HepG2 (cell line): Measurements from ENCODE around the gene TFAP2E. TPM values are rescaled to one million over a fixed set of nuclear protein-coding genes. Genes with fewer than 3 reads are reported as not detected.

ENCODE experiments used
- ATAC-seq: fragments of 200-7000 bp; cut with Tn5 transposase; 3 replicates; pipeline ENCODE4 v1.9.1; 2020; ENCODE audit warnings: mild to moderate bottlenecking, moderate library complexity
- BruUV-seq: library from RNA; stranded (reverse); fragments of 400-500 nt; replicated peaks from 2 replicates; lab custom pipeline; 2021; lab: Mats Ljungman, UMichigan
- CTCF ChIA-PET: fragments of 300-600 bp; formaldehyde crosslinking; extraction: SDS; loops from one replicate; lab custom pipeline; 2021; ENCODE audit warnings: low total read pairs, inconsistent platforms, low intra/inter-chr PET ratio; lab: Yijun Ruan, JAX
- POLR2A ChIA-PET: fragments of 350-600 bp; sonication (Branson Sonifier 250); formaldehyde crosslinking; loops from one replicate; lab custom pipeline; 2020; ENCODE audit warnings: antibody characterized with exemption, inconsistent platforms; lab: Yijun Ruan, JAX
- DNase-seq: peaks from one replicate; pipeline ENCODE4 v3.0.0-alpha.2; 2015; ENCODE audit warnings: low spot score
- FAIRE-seq: peaks from 3 replicates; lab custom pipeline; 2011; peaks lifted over from hg19 to GRCh38; lab: Jason Lieb, UNC
- H2AFZ ChIP-seq: one replicate; pipeline ENCODE4 v1.6.1; 2011; ENCODE audit warnings: low read length, inconsistent platforms
- H3K27ac ChIP-seq: fragments of 300-600 bp; 3 replicates; pipeline ENCODE4 v1.8.0; 2011; ENCODE audit warnings: mixed run types, mild to moderate bottlenecking, mixed read lengths, low read length, inconsistent platforms; ENCODE audit not compliant: insufficient read depth; ENCODE audit errors: extremely low read length
- H3K27me3 ChIP-seq, 2 experiments: fragments of 200-600 bp in 1 of 2; 2 replicates in 1 of 2; 3 replicates in 1 of 2; pipeline versions ENCODE4 v1.6.0 to v1.8.0; 2011; ENCODE audit warnings: low read length in 2 of 2, mild to moderate bottlenecking in 2 of 2, moderate library complexity in 2 of 2, inconsistent platforms in 1 of 2; ENCODE audit not compliant: insufficient read depth in 2 of 2, control insufficient read depth in 1 of 2
- H3K36me3 ChIP-seq, 2 experiments: fragments of 200-600 bp in 1 of 2; replicated peaks in 1 of 2; 2 replicates in 1 of 2; 3 replicates in 1 of 2; pipeline versions ENCODE4 v1.5.1 to v1.8.0; 2011; ENCODE audit warnings: low read length in 2 of 2, inconsistent platforms in 1 of 2; ENCODE audit not compliant: insufficient read depth in 2 of 2, control insufficient read depth in 1 of 2
- H3K4me1 ChIP-seq: 2 replicates; pipeline ENCODE4 v1.5.1; 2012; ENCODE audit warnings: low read length, inconsistent platforms; ENCODE audit not compliant: insufficient read depth
- H3K4me2 ChIP-seq: 2 replicates; pipeline ENCODE4 v1.6.0; 2011; ENCODE audit warnings: low read depth, low read length, inconsistent platforms
- H3K4me3 ChIP-seq, 3 experiments: fragments of 200-600 bp in 1 of 3; sonication (generic), shearing (Covaris generic) in 1 of 3; replicated peaks in 1 of 3; 2 replicates each; pipeline ENCODE4 v1.5.1; 2011 to 2016; ENCODE audit warnings: low read length in 3 of 3, inconsistent platforms in 2 of 3, low read depth in 2 of 3, mild to moderate bottlenecking in 2 of 3, control low read depth in 1 of 3, mixed read lengths in 1 of 3; ENCODE audit not compliant: insufficient read depth in 1 of 3
- H3K79me2 ChIP-seq: one replicate; pipeline ENCODE4 v1.6.1; 2011; ENCODE audit warnings: low read length, inconsistent platforms; ENCODE audit not compliant: insufficient read depth
- H3K9ac ChIP-seq: 2 replicates; pipeline ENCODE4 v1.6.0; 2011; ENCODE audit warnings: mild to moderate bottlenecking, low read depth, low read length, inconsistent platforms; ENCODE audit not compliant: insufficient read depth
- H3K9me3 ChIP-seq: 2 replicates; pipeline ENCODE4 v1.5.1; 2012; ENCODE audit warnings: mild to moderate bottlenecking, low read length
- H4K20me1 ChIP-seq: 2 replicates; pipeline ENCODE4 v1.6.0; 2011; ENCODE audit warnings: inconsistent platforms, mild to moderate bottlenecking, low read length, moderate library complexity; ENCODE audit not compliant: insufficient read depth
- DR1 ChIP-seq: sonication (generic); formaldehyde crosslinking; IDR thresholded peaks from 2 replicates; pipeline ENCODE4 v1.8.0; 2021; ENCODE audit warnings: mild to moderate bottlenecking, missing genetic modification reagents, inconsistent platforms
- HDAC6 ChIP-seq: fragments of 200-600 bp; sonication (generic); IDR thresholded peaks from 2 replicates; pipeline ENCODE4 v1.7.0; 2017; ENCODE audit warnings: mild to moderate bottlenecking, antibody characterized with exemption, low read length, low read depth
- NFKB2 ChIP-seq: sonication (generic); formaldehyde crosslinking; IDR thresholded peaks from 2 replicates; pipeline ENCODE4 v1.4.0; 2020; ENCODE audit warnings: missing genetic modification reagents, borderline replicate concordance
- ZFY ChIP-seq: sonication (generic); formaldehyde crosslinking; IDR thresholded peaks from 2 replicates; pipeline ENCODE4 v1.4.0; 2020; ENCODE audit warnings: missing genetic modification reagents
- ZNF619 ChIP-seq: sonication (generic); formaldehyde crosslinking; IDR thresholded peaks from 2 replicates; pipeline ENCODE4 v1.4.0; 2020; ENCODE audit warnings: mild to moderate bottlenecking, missing genetic modification reagents
- ZNF772 ChIP-seq: sonication (generic); formaldehyde crosslinking; IDR thresholded peaks from 2 replicates; pipeline ENCODE4 v1.5.0; 2020; ENCODE audit warnings: mild to moderate bottlenecking, missing genetic modification reagents
- WGBS: methylation state at CpG from one replicate; pipeline ENCODE4 v1.1.6; 2017; ENCODE audit warnings: low lambda C conversion rate; 5-methylcytosine and 5-hydroxymethylcytosine counted together
- in situ Hi-C: cut with HindIII; loops from 2 replicates; pipeline ENCODE4 v1.10.0; 2017; ENCODE audit warnings: low pct_unique_long_range_greater_than_20kb; ENCODE audit not compliant: extremely low pct_ligation_motif_present
- intact Hi-C: fragments of 100-400 bp; cut with micrococcal nuclease; formaldehyde crosslinking; loops from one replicate; pipeline ENCODE4 v1.10.0; 2022; ENCODE audit not compliant: unreplicated experiment
- polyA plus RNA-seq, 8 experiments: library from polyadenylated mRNA; depleted of rRNA in 3 of 8; stranded (reverse) in 7 of 8; unstranded in 1 of 8; fragments of >200 nt; fragmentation: Illumina TruSeq in 4 of 8; extraction: Trizol in 4 of 8; gene quantifications; 2 replicates each; pipeline versions ENCODE4 v1.2.1 to v1.2.3, GENCODE V29; 2011 to 2016; ENCODE audit warnings: low read depth in 4 of 8, missing spikeins in 1 of 8, mixed read lengths in 1 of 8; ENCODE audit not compliant: insufficient read depth in 1 of 8
- total RNA-seq, 5 experiments: library from RNA; depleted of rRNA; stranded (reverse); fragments of >200 nt; fragmentation: Illumina TruSeq; extraction: Trizol; gene quantifications; 2 replicates each; pipeline ENCODE4 v1.2.3, GENCODE V29; 2016; ENCODE audit warnings: low read depth in 1 of 5
- TF ChIP-seq, protein P1 (sequence below): sonication (generic); formaldehyde crosslinking; IDR thresholded peaks from 2 replicates; pipeline ENCODE4 v1.8.0; 2022; ENCODE audit warnings: mild to moderate bottlenecking, missing genetic modification reagents, borderline replicate concordance
- TF ChIP-seq, protein P2 (sequence below): IDR thresholded peaks from 2 replicates; pipeline ENCODE4 v1.6.1; 2016; ENCODE audit warnings: low read depth, borderline replicate concordance

The TFAP2E gene
- total and polyA plus RNA-seq, 2 of the 13 experiments (the other 11 are each of a cell fraction or from before 2014, with no cell fraction given), result 0.31 to 0.41 TPM

DNA sequence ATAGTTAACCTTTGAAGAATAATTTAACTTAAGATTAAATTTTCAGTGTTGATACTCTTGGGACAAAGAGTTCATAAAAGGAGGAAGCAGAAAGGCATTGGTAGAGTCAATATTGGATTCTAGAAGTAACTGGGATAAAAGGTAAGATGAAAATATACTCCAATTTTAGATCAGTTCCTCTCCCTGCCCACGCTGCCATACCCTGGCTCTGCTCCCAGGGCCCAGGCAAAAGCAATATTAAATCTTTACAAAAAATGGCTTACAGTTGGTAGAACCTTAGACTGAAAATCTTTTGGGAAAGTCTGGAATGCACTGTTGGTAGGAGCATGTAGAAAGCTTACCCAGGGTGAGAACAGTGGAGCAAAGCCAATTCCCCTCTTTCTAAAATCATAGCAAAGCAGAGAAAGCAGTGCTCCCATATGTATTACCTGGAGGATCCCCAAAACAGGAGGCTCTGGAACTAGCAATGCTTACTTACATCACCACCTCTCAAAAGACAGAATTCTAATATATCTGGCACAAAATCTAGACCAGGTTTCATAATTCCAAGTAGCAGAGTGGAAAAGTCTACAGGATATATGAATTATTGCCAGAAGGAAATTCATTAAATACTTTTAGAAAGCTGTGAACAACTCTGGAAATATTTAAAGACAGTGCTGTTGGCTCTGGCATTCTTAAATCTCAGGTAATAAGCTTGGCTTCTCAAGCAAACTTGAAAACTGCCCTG, 40.5 kb upstream of the TFAP2E start:
- peaks cover 9% of the 10 kb centered on the region for H3K79me2 ChIP-seq
- DNase-seq (no peak), ATAC-seq (no peak)
- H3K27ac ChIP-seq, result no peak overlapping the region
- intact Hi-C loops, result no loop called here
- BruUV-seq, result no TSS peak
- in situ Hi-C loops, result no loop called here
- H3K4me1 ChIP-seq, result no peaks in the 10 kb centered on the region
- TF ChIP-seq, protein P1, sequence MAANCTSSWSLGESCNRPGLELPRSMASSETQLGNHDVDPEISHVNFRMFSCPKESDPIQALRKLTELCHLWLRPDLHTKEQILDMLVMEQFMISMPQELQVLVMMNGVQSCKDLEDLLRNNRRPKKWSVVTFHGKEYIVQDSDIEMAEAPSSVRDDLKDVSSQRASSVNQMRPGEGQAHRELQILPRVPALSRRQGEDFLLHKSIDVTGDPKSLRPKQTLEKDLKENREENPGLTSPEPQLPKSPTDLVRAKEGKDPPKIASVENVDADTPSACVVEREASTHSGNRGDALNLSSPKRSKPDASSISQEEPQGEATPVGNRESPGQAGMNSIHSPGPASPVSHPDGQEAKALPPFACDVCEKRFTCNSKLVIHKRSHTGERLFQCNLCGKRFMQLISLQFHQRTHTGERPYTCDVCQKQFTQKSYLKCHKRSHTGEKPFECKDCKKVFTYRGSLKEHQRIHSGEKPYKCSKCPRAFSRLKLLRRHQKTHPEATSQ (CRISPR knock-in tag), result no peak
- no peak for TF ChIP-seq HDAC6
- no peak for TF ChIP-seq NFKB2
- no peak for TF ChIP-seq ZFY (CRISPR knock-in tag)
- TF ChIP-seq ZNF619, result no peak
- TF ChIP-seq, protein P2, sequence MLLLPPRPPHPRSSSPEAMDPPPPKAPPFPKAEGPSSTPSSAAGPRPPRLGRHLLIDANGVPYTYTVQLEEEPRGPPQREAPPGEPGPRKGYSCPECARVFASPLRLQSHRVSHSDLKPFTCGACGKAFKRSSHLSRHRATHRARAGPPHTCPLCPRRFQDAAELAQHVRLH (CRISPR knock-in tag), result no peak
- no peak for TF ChIP-seq ZNF772 (CRISPR knock-in tag)
- no peak for TF ChIP-seq DR1 (CRISPR knock-in tag)
- TF ChIP-seq, all 625 proteins: peak for 0
- H3K4me3 ChIP-seq, result no peak overlapping the region
- H4K20me1 ChIP-seq, result no peaks in the 10 kb centered on the region
- no peak overlapping the region for H2AFZ ChIP-seq
- FAIRE-seq, result no peak
- CTCF ChIA-PET, result no interaction called here
- H3K36me3 ChIP-seq, result peaks cover 2 to 20% of the 10 kb centered on the region in 2 experiments; a peak in 4 of 5 replicates
- no peak overlapping the region for H3K9ac ChIP-seq
- no peaks in the 10 kb centered on the region for H3K9me3 ChIP-seq
- H3K4me2 ChIP-seq, result no peak overlapping the region
- WGBS, result 100% methylated on average over 1 of the region's 1 CpG
- POLR2A ChIA-PET, result no interaction called here
- no peaks in the 10 kb centered on the region for H3K27me3 ChIP-seq
